ENCODE results near the gene ANKRD23.
"Not testable (repeated sequence)": the region's sequence is repeated elsewhere in the genome, so short reads cannot be mapped to it uniquely, and the experiment has no call there.

The ANKRD23 gene

DNA sequence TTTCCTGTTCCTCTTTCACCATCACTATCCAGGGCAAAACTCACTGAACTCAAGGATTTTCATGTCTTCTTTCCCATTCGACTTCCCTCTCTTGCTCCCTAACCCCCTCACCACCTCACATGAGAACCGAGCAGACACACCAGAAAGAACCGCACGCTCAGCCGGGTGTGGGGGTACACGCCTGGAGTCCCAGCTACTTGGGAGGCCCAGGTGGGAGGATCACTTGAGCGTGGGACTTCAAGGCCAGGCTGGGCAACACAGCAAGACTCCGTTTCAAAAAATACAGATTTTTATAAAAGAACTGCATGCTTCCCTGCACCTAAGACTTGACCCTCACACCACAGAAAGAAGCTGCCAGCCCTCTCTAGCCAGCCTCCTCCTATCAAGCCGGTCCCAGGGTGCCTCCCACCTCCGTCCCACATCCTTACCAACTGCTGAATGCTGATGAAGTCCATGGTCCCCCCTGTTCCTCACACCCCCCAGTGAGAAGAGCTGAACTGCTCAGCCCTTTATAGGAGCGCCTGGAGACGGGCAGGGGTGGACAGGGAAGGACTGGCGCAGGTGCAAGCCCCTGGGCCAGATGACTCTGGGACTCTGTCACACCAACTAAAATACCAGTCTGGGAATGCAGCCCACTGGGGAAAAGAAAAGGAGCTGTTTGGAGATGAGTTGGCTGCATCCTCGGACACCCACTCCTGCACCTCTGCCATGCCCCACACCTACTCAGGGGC, at the start of gene ANKRD23:
Gene ANKRD23 (minus strand): TSS at position 484 of the 731 bp plus-strand sequence. CDS start 29 bp downstream, at position 455.
- no peak for DNase-seq (ENCODE audit: low spot score)

DNA sequence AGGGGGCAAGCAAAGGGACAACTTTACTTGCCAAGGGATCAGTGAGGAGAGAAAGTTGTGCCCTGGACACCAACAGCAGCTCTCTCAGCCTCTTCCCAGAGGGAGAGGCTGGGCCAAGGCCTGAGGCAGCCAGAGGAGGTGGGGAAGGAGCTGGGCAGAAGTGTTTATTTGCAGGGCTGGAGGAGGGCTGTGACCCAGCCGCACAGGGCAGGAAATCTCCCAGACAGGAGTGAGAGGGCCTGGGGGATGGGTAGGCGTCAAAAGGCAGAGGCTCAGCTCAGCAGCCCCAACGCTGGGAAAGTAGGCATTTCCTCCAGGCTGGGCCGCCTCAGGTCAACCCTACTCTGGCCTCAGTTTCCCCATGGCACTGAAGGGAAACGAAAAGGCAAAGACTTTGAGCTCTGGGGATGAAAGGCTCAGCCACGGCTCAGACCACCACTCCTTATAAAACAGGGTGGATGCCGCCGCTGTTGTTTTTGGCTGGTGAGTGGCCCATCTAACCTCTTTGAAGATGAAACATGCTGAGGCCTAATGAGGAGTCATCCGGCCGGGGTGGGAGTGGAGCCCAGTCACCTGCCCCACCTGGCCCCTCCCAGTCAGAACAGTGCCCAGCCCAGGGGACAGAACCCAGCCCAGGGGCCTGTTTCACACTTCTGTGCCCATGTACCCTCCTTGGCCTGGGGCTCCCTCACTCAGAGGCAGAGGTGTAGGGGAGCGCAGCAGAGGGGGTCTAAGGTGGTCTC, 47.9 kb upstream of the ANKRD23 start:
- DNase-seq (ENCODE audit: low spot score), result peak; percentile 60

DNA sequence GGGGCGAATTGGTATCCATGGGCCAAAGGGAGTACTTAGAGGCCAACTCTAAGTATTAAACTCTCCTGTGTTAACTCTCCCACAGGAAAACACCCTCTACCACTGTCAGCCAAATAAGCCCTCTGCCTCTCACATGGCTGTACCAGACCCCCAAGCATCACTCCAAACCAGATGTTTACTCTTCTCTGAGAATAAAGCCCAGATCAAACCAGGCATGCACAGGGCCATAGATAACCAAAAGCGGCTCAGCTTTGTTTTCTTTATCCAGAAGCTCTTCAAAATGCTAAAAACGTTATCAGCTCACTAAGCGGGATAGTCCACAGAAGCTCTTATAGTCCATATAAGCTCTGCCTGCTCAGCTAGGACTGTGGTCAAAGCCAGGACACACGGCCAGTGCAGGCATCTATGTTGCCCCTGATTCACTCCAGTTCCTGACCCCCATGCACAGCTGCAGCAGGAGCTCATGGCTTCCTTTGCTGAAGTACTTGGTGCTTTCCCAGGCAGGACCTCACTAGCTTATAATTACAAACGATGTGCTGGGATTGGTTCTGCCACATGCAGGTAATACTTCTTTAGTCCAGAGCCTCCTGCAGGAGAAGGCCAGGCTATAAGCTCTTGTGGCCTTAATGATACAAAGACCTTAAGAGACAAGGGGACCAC, 47.0 kb upstream of the ANKRD23 start:
- DNase-seq (ENCODE audit: low spot score), result no peak

- DNase-seq (ENCODE audit: low spot score), result no peak
These were observed 46.4 kb upstream of the ANKRD23 start for GRCh38 chr2:96890252-96890651.

DNA sequence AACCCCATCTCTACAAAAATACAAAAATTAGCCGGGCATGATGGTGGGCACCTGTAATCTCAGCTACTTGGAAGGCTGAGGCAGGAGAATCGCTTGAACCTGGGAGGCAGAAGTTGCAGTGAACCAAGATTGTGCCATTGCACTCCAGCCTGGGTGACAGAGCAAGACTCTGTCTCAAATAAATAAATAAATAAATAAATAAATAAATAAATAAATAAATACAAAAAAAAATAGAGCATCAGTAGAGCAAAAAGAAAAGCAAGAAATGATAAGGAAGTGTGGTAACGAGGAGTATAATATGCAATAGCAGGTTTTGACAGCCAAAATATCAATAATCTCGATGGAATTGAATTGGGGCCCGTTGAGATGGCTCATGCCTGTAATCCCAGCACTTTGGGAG, 45.7 kb upstream of the ANKRD23 start:
- not testable (repeated sequence) for DNase-seq (ENCODE audit: low spot score)

DNA sequence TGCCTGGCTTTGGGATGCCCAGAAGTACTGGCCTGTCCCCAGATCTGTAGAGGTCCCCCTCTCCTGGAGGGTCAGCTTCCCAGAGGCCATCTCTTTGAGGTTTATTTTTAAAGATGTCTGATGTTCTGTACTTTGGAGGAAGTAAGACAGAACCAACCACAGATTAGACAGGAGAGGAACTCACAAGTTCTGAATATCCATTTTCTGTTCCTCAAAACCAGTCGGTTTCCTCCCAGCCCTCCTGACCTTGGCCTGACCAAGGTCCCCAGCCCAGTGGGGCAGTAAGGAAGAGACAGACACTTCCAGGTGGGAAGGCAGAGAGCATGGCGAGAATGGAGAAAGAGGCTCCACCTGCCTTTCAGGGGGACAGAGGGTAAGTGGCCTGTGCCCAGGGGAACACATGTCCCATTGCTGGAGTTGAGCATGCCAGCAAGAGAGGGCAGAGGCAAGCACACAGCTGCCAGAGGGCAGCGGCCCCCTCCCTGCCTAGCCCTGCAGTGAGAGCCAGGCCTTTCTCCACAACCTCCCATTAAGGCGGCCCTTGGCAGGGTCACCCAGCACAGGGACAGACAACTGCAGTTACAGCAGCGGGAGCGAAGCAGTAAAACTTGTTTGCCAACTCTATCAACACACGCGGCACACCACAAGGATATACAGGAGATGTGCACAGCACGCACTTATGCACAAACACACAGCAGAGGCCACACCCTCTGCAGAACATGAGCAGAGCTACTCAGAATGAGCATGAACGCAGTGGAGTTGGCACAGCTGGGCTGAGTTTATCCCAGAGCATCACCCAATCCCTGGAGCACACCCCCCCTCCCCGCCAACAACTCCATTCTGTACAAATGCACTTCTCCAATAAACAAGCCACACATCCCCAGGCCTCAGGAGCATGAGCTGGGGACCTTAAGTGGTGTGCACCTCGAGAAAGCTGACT, 44.5 kb upstream of the ANKRD23 start:
- no peak for DNase-seq (ENCODE audit: low spot score)

GRCh38 chr2:96887493-96888012, 43.7 kb upstream of the ANKRD23 start:
- DNase-seq (ENCODE audit: low spot score), result no peak

DNA sequence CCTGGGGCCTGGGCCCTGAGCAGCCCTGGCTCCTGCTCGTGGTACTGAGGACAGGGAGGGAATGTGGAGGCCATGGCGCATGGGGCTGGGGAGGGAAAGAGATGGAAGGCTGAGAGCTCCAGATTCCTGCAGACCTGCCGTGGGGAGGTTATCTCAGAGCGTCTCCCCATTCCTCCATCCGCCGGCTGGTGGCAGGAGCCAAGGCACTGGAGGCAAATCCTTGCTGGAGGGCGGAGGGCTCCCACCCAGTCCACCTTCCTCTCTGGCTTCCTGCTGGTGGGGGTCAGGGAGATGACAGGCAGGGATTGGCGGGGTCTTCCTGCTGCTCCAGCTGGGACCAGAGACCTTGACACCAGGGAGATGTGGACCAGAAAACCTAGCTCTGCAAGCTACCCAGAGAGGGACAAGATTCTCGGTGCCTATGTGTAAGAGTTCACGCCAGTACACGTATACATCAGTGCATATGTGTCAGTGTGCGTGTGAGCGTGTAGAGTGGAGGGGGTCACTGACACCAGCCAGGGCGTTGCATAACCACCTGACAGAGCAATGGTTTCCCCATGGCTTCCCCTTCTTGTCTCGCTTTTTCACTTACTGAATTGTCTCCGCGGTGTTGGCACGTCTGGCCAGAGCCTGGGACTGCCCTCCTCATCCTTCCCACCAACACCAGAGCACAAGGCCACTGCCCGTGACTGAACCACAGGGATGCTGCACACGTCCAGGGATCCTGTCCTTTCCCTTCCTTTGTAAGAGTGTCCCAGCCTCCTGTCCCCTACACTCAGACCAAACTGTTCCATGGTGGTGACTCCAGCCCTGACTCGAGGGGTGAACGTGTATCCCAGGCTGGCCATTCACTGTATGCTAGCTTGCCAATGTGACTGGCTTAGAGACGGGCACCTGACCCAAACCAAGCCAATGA, 41.9 kb upstream of the ANKRD23 start:
- DNase-seq (ENCODE audit: low spot score), result no peak

DNA sequence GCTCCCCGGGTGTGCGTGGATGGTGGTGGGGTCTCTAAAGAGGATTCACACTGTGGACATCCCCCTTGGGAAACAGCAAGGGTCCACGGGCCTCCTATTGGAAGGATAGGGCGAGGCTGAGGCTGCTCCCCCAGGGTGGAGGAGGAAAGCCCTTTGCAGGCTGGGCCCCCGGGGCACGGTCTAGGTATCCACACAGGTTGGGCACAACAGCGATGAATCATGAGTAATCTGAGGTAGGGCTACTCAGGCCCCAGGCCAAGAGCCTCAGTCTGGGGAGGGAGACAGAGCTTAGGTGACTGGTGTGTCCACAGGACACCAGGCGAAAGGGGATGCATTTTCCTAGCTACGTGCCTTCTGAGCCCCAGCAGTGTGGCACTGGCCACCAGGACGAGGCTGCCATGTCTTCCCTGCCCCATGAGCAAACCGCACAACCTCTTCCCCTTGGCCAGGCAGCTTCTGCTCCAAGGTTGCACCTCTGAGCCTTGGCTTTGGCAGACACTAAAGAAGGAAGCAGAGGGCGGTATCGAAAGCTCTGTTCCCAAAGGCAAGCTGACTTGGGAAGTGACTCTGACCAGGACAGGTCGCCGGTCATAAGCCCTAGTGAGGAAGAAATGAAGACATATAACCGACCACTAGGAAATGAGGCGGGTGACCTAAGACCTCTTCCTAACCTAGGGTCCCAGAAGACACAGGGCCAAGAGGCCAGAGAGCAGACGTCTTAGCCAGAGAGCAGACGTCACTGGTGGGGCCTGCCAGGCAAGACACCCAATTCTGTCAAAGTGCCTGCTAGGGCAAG, 40.7 kb upstream of the ANKRD23 start:
- no peak for DNase-seq (ENCODE audit: low spot score)

DNA sequence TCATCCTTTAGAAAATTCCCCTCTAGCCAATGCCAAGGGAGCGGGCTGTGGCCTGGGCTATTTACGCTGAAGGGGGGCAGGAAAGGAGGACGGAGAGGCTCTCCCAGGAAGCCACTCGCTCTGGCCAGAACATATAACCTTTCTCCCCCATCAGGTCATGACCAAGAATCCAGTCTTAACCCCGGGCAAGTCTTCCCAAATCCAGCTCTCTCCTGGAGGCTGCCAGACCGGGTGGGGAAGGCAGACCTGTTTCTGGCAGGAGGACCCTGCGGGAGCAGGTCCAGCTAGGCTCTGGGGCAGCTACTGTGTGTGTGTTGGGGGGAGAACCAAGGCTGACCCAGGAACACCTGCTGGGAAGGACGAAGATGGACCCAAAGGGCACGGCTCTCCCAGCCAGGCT, 39.5 kb upstream of the ANKRD23 start:
- DNase-seq (ENCODE audit: low spot score), result no peak

DNA sequence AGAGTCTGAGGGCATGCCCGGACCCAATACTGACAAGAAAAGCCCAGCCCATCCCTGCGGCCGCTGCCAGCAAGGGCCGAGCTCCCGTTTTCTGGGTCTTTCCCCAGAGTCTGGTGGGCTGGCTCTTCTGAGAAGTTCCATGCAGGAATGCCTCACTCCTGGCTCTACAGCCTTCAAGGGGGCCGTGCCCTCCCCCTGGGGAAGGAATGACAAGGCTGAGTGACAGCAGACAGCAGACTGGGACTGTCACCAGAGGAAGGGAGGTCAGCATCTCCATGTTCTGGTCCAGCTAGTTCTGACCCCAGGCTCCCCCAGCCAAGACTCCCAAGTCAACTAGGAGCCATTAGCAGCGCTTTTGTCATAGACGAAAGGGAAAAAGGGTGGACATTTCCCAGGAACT, 39.1 kb upstream of the ANKRD23 start:
- DNase-seq (ENCODE audit: low spot score), result no peak

DNA sequence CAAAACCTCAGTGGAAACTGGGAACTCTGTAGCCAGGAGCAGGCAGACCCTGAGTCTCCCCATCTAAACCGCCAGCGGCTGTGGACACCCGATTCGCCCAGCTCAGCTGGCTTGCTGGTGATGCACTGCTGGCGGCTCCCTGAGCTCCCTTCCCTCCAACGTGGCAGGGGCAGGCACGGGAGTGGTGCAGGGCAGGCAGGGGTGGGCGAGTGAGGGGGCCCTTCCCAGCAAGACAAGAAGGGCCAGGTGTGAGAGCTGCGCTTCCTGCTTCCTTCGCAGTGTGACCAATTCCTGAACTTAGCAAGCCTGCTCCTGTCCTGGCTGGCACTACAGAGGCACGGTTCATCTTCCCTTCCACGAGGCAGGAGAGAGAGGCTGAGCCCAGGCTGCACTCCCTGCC, 38.4 kb upstream of the ANKRD23 start:
- DNase-seq (ENCODE audit: low spot score), result no peak

DNA sequence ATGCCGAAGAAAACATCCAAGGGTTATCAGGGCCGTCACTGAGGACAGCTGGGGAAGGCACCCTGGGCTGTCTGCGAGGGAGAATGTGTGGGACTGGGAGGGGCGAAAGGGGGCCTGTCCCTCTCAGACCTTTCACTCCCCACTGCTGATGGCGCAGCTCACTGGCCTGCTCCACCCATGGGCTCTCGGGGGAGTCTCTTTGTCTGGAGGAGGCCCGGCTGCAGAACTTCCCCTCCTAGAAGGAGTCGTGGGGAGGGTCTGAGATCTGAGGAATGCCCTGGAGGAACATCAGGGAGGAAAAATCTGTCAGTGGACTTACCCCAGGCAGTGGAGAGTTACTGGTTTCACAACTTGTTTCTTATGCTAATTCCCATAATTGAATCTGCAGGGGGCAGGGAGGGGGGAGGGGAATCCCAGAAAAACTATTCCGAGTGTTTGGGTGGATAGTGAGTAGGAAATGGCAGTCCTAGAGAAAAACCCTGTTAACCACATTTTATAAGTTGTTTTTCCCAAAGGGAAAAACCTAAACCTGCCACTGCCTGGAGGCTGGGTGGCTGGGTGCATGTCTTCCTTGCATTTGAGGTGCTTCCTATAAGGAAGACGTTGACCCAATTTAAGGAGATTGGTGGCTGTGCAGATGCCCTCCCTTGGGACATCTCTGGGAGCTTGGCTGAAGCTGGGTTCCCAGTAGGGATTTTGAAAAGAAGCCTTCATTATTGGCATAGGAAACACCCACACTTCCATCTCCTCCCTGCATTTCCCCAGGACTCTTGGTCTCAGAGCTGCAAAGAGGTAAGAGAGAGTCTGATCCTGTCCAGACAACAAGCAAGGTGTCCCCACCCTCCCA, 37.8 kb upstream of the ANKRD23 start:
- no peak for DNase-seq (ENCODE audit: low spot score)

DNA sequence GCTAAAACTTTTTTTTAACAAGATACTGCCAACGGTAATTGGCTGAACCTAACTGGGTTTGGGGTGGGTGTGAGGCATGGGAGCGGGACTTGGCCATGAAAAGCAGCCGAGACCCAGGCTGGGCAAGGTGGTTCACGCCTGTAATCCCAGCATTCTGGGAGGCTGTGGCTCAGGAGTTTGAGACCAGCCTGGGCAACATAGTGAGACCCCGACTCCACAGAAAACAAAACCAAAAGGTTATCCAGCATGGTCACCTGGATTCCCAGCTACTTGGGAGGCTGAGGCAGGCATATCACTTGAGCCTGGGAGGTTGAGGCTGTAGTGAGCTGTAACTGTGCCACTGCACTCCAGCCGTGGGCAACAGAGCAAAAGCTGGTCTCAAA, 37.1 kb upstream of the ANKRD23 start:
- DNase-seq (ENCODE audit: low spot score), result no peak

DNA sequence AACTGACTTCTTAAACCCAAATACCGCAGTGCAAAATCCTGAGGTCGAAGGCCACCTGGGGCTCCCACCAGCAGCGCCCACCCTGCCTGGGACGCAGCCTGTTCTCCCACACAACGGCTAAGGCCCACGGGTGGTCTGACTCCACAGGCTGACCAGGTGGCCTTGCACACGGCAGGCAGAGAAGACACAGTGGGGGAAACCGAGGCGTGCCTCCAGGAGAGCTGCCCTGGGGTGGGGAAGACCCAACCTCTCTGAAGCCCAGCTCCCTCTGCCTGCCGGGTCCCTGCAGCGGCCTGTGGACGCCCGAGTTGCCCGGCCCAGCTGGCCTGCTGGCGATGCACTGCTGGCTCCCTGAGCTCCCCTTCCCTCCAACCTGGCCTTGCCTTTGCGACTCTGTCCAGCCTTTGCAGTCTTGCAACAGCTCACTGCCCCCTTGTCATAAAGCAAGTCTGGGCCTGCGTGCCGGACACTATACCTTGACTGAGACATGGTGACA, 35.8 kb upstream of the ANKRD23 start:
- DNase-seq (ENCODE audit: low spot score), result no peak

- DNase-seq (ENCODE audit: low spot score), result no peak
These were observed 35.1 kb upstream of the ANKRD23 start for GRCh38 chr2:96878796-96879544.

- DNase-seq (ENCODE audit: low spot score), result no peak
These were observed 34.4 kb upstream of the ANKRD23 start for GRCh38 chr2:96878171-96878570.

- no peak for DNase-seq (ENCODE audit: low spot score)
These were observed 33.8 kb upstream of the ANKRD23 start for GRCh38 chr2:96877631-96878092.
